GM18907 (cell line): ENCODE measurements around the gene SPSB4.

Experiments
- ATAC-seq: cut with Tn5 transposase; IDR thresholded peaks from one replicate; pipeline ENCODE4 v1.9.1; 2021; ENCODE audit warnings: mild to moderate bottlenecking, moderate library complexity; ENCODE audit not compliant: unreplicated experiment

Gene SPSB4

GRCh38 chr3:141073580-141073979, 22.4 kb downstream of the SPSB4 start:
- ATAC-seq: no peak

GRCh38 chr3:141074529-141074928, 23.4 kb downstream of the SPSB4 start:
- no peak for ATAC-seq

GRCh38 chr3:141076036-141076773, 25.1 kb downstream of the SPSB4 start:
- ATAC-seq: no peak

- no peak for ATAC-seq
Observed at GRCh38 chr3:141076797-141077571, 25.8 kb downstream of the SPSB4 start.

GRCh38 chr3:141077631-141078030, 26.5 kb downstream of the SPSB4 start:
- no peak for ATAC-seq

GRCh38 chr3:141078200-141078599, 27.1 kb downstream of the SPSB4 start:
- ATAC-seq: no peak

- ATAC-seq: no peak
Observed at GRCh38 chr3:141080431-141080830, 29.3 kb downstream of the SPSB4 start.

GRCh38 chr3:141081141-141081795, 30.1 kb downstream of the SPSB4 start:
- no peak for ATAC-seq

GRCh38 chr3:141082064-141082463, 30.9 kb downstream of the SPSB4 start:
- ATAC-seq: no peak

GRCh38 chr3:141083226-141083625, 32.1 kb downstream of the SPSB4 start:
- no peak for ATAC-seq

GRCh38 chr3:141083836-141084649, 32.9 kb downstream of the SPSB4 start:
- no peak for ATAC-seq

- ATAC-seq: no peak
Observed at GRCh38 chr3:141085343-141086070, 34.4 kb downstream of the SPSB4 start.

GRCh38 chr3:141086188-141086587, 35.0 kb downstream of the SPSB4 start:
- no peak for ATAC-seq

GRCh38 chr3:141087076-141087777, 36.1 kb downstream of the SPSB4 start:
- ATAC-seq: no peak

GRCh38 chr3:141087778-141088130, 36.6 kb downstream of the SPSB4 start:
- ATAC-seq: no peak

GRCh38 chr3:141089339-141090152, 38.4 kb downstream of the SPSB4 start:
- no peak for ATAC-seq

GRCh38 chr3:141091426-141091825, 40.3 kb downstream of the SPSB4 start:
- ATAC-seq: no peak

- ATAC-seq: no peak
Observed at GRCh38 chr3:141092663-141093062, 41.5 kb downstream of the SPSB4 start.

- ATAC-seq: no peak
Observed at GRCh38 chr3:141093397-141093796, 42.2 kb downstream of the SPSB4 start.
